Measurements from ENCODE around the gene C2orf78.

Gene C2orf78

GRCh38 chr2:73862987-73863386, 79.0 kb downstream of the C2orf78 start:
- TF ChIP-seq CTCF (IDR thresholded peaks at IDR 0.05; ENCODE audit: low read depth, low read length): no peak
- no peak for DNase-seq (ENCODE audit: low read depth, low spot score)
- no peak overlapping the region for H3K4me3 ChIP-seq (ENCODE audit: low read depth, low read length)
- in situ Hi-C loops (cut with HindIII; ENCODE audit: low sequenced_read_pairs): no loop called here
